Activated CD8-positive, alpha-beta memory T cell treated with anti-CD3 and anti-CD28 coated beads, Interleukin-2, amount 10 ng/mL, durations not matched to agents 7 days and 5 days (primary cell): ENCODE measurements around the gene FAM131C. TPM values are rescaled to one million over a fixed set of nuclear protein-coding genes. Genes with fewer than 3 reads are reported as not detected.
"Not testable (repeated sequence)": the region's sequence is repeated elsewhere in the genome, so short reads cannot be mapped to it uniquely, and the experiment has no call there.

Experiments
- ATAC-seq: fragments of 150-1000 bp; cut with Tn5 transposase; one replicate; pipeline ENCODE4 v1.10.0; 2021; ENCODE audit warnings: moderate library complexity
- CTCF ChIA-PET: fragments of 350-600 bp; sonication (Branson Sonifier 250); formaldehyde crosslinking; loops from one replicate; lab custom pipeline; 2021; ENCODE audit warnings: antibody characterized with exemption; lab: Charles Lee
- DNase-seq: peaks from one replicate; pipeline ENCODE4 v3.0.0-alpha.2; 2020
- H3K27ac Mint-ChIP-seq: one replicate; pipeline ENCODE4 v1.8.0; 2021; ENCODE audit warnings: mild to moderate bottlenecking, mixed read lengths
- H3K27me3 Mint-ChIP-seq: one replicate; pipeline ENCODE4 v1.8.0; 2021; ENCODE audit warnings: mixed read lengths
- H3K36me3 Mint-ChIP-seq: one replicate; pipeline ENCODE4 v1.8.0; 2021; ENCODE audit warnings: mild to moderate bottlenecking, mixed read lengths
- H3K4me1 Mint-ChIP-seq: one replicate; pipeline ENCODE4 v1.8.0; 2021; ENCODE audit warnings: mixed read lengths
- H3K4me3 Mint-ChIP-seq: one replicate; pipeline ENCODE4 v1.8.0; 2021; ENCODE audit warnings: mild to moderate bottlenecking, moderate library complexity, mixed read lengths
- H3K9me3 Mint-ChIP-seq: one replicate; pipeline ENCODE4 v1.8.0; 2022; ENCODE audit warnings: low read depth, mixed read lengths
- total RNA-seq, 2 experiments: library from RNA; stranded (reverse); gene quantifications; one replicate each; pipeline ENCODE4 v1.2.3, GENCODE V29; 2021

The FAM131C gene
- total RNA-seq, 2 experiments from 2014 or later = 0.91 to 1.8 TPM

- Mint-ChIP-seq H3K4me3 (no peak overlapping the region), H3K36me3 (no peaks in the 10 kb centered on the region), H3K9me3 (no peaks in the 10 kb centered on the region), H3K27ac (no peak overlapping the region), H3K4me1 (no peaks in the 10 kb centered on the region), H3K27me3 (peaks cover 11% of the 10 kb centered on the region)
- no peak for ATAC-seq
- DNase-seq = no peak
- CTCF ChIA-PET = interaction anchor here (0.8 kb wide), 1 partner anchor 20 kb away, joined by 3 read pairs; no protein-coding TSS in a partner anchor
Observed at GRCh38 chr1:16028237-16029002, 45.0 kb downstream of the FAM131C start.

GRCh38 chr1:16026723-16027484, 46.5 kb downstream of the FAM131C start:
- Mint-ChIP-seq H3K4me3 (no peak overlapping the region), H3K27me3 (peaks cover 12% of the 10 kb centered on the region), H3K4me1 (no peaks in the 10 kb centered on the region), H3K9me3 (no peaks in the 10 kb centered on the region), H3K27ac (no peak overlapping the region), H3K36me3 (no peaks in the 10 kb centered on the region)
- DNase-seq (no peak), ATAC-seq (peak; percentile 22)
- CTCF ChIA-PET = interaction anchor here (2.3 kb wide), 1 partner anchor 235 kb away, joined by 7 read pairs; no protein-coding TSS in a partner anchor

DNA sequence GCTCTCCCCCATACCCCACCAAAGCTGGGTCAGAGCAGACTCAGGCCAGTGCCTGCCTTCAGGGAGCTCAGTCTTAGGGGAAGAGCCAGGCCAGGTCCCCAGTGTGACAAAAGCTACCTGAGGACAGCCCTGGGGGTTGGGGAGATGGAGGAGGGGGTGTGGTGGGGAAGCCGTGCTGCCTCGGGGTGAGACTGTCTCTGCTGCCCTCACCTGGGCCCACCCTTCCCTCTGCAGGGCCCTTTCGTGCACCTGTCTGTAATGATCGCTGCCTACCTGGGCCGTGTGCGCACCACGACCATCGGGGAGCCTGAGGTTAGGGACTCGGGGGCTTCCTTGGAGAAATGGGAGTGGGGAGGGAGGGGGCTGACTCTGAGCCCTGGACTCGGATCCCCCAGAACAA, 47.1 kb downstream of the FAM131C start:
- ATAC-seq = not testable (repeated sequence)
- CTCF ChIA-PET = interaction anchor here (2.3 kb wide), 1 partner anchor 235 kb away, joined by 7 read pairs; no protein-coding TSS in a partner anchor

GRCh38 chr1:16023050-16023653, 50.3 kb downstream of the FAM131C start:
- Mint-ChIP-seq H3K4me1 (no peaks in the 10 kb centered on the region), H3K27ac (no peak overlapping the region), H3K9me3 (no peaks in the 10 kb centered on the region), H3K27me3 (peaks cover 11% of the 10 kb centered on the region), H3K36me3 (no peaks in the 10 kb centered on the region), H3K4me3 (no peak overlapping the region)
- CTCF ChIA-PET = no interaction called here
- DNase-seq (no peak), ATAC-seq (no peak)

More for the DNA sequence above, 47.1 kb downstream of the FAM131C start:
- H3K4me1 Mint-ChIP-seq, H3K9me3 Mint-ChIP-seq, H3K4me3 Mint-ChIP-seq, H3K36me3 Mint-ChIP-seq, H3K27ac Mint-ChIP-seq, DNase-seq: not testable (repeated sequence)
- H3K27me3 Mint-ChIP-seq = peaks cover 17% of the 10 kb centered on the region

DNA sequence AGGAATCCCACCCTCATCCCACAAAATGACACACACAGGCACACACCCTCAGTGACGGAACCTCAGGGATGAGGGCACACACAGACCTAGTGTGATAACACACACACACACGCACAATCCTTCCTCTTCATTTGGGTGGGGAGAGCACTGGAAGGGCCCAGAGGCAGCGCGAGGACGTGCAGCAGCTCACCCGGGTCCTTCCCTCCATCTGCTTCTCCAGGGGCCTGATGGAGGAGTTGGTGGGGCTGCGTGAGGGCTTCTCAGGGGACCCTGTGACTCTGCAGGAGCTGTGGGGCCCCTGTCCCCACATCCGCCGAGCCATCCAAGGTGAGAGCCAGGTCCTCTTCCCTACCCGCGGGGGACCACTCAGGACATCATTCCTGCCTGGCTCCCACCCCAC, 51.1 kb downstream of the FAM131C start:
- H3K27ac Mint-ChIP-seq = no peak overlapping the region
- no peak overlapping the region for H3K4me3 Mint-ChIP-seq
- peaks cover 6% of the 10 kb centered on the region for H3K27me3 Mint-ChIP-seq
- no peak for DNase-seq
- CTCF ChIA-PET = no interaction called here
- no peaks in the 10 kb centered on the region for H3K36me3 Mint-ChIP-seq
- no peaks in the 10 kb centered on the region for H3K4me1 Mint-ChIP-seq
- ATAC-seq = no peak
- H3K9me3 Mint-ChIP-seq = no peaks in the 10 kb centered on the region

DNA sequence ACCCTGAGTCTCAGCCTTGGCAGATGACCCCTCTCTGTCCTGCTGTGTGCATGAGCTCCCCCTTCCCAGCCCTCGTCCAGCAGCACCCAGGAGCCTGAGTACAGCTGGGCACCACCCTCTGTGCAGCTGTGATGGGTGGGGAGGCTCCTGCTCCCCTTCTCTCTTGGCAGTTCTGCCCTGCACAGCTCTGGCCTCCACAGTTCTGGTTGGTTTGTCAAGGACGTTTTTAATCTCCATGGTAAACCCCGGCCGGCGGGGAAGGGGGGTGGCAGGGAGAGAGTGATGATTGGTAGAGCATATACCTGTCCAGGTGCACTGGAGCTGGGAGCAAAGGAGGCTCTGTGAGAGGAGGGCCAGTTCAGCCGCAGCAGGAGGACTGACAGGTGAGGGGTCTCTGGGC, 51.8 kb downstream of the FAM131C start, which contains the start of gene CLCNKA:
Gene CLCNKA, plus strand, starts transcription at position 356 of the 400 bp plus-strand sequence. CDS start 584 bp downstream, outside the sequence.
- Mint-ChIP-seq H3K4me1 (no peaks in the 10 kb centered on the region), H3K27me3 (peaks cover 6% of the 10 kb centered on the region), H3K9me3 (no peaks in the 10 kb centered on the region), H3K4me3 (no peak within 1 kb of the TSS), H3K27ac (no peak within 1 kb of the TSS), H3K36me3 (no peaks in the 10 kb centered on the region)
- CTCF ChIA-PET = no interaction called here
- no peak for ATAC-seq
- no peak for DNase-seq

- CTCF ChIA-PET, H3K27me3 Mint-ChIP-seq, ATAC-seq, H3K27ac Mint-ChIP-seq, DNase-seq, H3K9me3 Mint-ChIP-seq, H3K4me1 Mint-ChIP-seq, H3K4me3 Mint-ChIP-seq, H3K36me3 Mint-ChIP-seq: not testable (repeated sequence)
Observed at GRCh38 chr1:16020878-16021277, 52.6 kb downstream of the FAM131C start.

DNA sequence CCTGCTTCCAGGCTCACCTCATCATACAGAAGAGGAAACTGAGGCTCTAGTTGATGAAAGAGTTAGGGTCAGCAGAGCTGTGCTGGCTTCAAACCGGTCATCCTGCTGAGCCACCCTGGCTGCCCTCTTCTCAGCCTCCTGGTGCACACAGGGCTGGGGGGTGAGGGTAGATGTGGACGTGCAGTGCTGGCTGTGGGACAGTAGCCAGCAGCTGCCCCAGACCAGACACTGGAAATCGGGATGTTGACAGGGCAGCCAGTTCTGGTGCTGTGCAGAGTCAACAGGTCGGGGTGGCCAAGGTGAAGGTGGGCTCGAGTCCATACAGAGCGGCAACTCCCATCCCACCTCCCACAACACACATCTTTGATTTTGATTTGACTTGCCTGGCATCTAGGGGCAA, 53.1 kb downstream of the FAM131C start:
- H3K27ac Mint-ChIP-seq = no peak overlapping the region
- CTCF ChIA-PET = interaction anchor here (1.3 kb wide), 1 partner anchor 224 kb away, joined by 4 read pairs; no protein-coding TSS in a partner anchor
- no peaks in the 10 kb centered on the region for H3K9me3 Mint-ChIP-seq

GRCh38 chr1:16019644-16020277, 53.7 kb downstream of the FAM131C start:
- DNase-seq (no peak), ATAC-seq (no peak)
- CTCF ChIA-PET = interaction anchor here (0.5 to 1.3 kb wide), 2 partner anchors 225 to 229 kb away, joined by 3 to 4 read pairs; no protein-coding TSS in a partner anchor
- no peak overlapping the region for H3K4me3 Mint-ChIP-seq
- peaks cover 6% of the 10 kb centered on the region for H3K27me3 Mint-ChIP-seq
- no peaks in the 10 kb centered on the region for H3K36me3 Mint-ChIP-seq
- no peaks in the 10 kb centered on the region for H3K9me3 Mint-ChIP-seq
- H3K4me1 Mint-ChIP-seq = no peaks in the 10 kb centered on the region
- no peak overlapping the region for H3K27ac Mint-ChIP-seq

More for the DNA sequence above, 53.1 kb downstream of the FAM131C start:
- no peak overlapping the region for H3K4me3 Mint-ChIP-seq
- DNase-seq (no peak), ATAC-seq (no peak)
- no peaks in the 10 kb centered on the region for H3K36me3 Mint-ChIP-seq
- H3K4me1 Mint-ChIP-seq = no peaks in the 10 kb centered on the region
- peaks cover 6% of the 10 kb centered on the region for H3K27me3 Mint-ChIP-seq

DNA sequence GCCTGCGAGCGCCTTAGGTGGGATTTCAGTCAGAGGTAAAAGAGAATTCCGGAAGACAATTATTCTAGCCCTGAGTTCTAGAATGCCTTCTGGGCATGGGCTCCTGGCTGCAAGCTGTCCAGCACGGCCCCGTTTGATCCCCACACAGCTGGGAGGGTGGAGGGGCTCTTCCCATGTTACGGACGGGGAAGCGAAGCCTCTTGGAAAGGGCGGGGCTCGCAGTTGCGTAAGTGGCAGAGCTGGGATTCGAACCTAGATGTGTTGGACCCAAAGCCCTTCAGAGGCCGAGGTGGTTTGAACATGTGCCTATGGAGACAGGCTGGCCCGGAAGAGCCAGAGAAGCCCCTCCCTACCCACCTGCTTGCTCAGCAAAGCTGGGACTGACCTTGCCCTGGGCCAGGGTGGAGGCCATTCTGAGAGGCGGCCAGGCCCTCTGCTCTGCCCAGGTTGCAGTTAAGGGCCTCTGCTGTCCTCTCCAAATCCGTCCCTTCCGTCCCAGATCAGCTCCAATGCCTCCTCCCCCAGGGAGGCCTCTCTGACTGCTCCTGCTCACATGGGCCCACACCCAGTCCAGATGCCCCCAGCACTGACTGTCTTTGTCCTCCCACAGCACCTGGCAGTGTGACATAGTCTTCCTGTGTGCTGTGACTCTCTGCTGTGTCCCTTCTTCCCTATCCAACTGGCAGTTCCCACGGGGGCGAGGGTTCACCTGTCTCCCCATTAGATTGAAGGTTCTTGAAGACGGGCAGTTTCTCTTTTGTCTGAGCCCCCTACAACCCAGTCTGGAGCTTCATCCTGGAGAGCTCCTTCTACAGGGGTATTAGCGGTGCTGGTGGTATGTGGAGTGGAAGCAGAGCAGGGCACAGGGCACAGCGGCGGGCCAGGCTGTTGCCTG, 54.5 kb downstream of the FAM131C start:
- H3K9me3 Mint-ChIP-seq = no peaks in the 10 kb centered on the region
- H3K36me3 Mint-ChIP-seq = no peaks in the 10 kb centered on the region
- DNase-seq = no peak
- CTCF ChIA-PET = interaction anchor here (0.5 to 1.5 kb wide), 4 partner anchors 10 to 228 kb away, joined by 3 to 4 read pairs (median 3); no protein-coding TSS in a partner anchor
- H3K27ac Mint-ChIP-seq = no peak overlapping the region
- H3K4me1 Mint-ChIP-seq = no peaks in the 10 kb centered on the region
- no peak for ATAC-seq
- H3K4me3 Mint-ChIP-seq = no peak overlapping the region
- H3K27me3 Mint-ChIP-seq = peaks cover 14% of the 10 kb centered on the region

GRCh38 chr1:16018308-16018707, 55.1 kb downstream of the FAM131C start:
- Mint-ChIP-seq H3K36me3 (no peaks in the 10 kb centered on the region), H3K27me3 (peaks cover 15% of the 10 kb centered on the region), H3K4me3 (no peak overlapping the region), H3K4me1 (no peaks in the 10 kb centered on the region), H3K9me3 (no peaks in the 10 kb centered on the region), H3K27ac (no peak overlapping the region)
- CTCF ChIA-PET = interaction anchor here (1.0 to 1.5 kb wide), 2 partner anchors 9 to 13 kb away, joined by 3 read pairs; no protein-coding TSS in a partner anchor
- no peak for ATAC-seq
- DNase-seq = no peak
